ENCODE results near the gene USP17L20. TPM values are rescaled to one million over a fixed set of nuclear protein-coding genes. Genes with fewer than 3 reads are reported as not detected.
"Not testable (repeated sequence)": the region's sequence is repeated elsewhere in the genome, so short reads cannot be mapped to it uniquely, and the experiment has no call there.

USP17L20 gene
- not detected for total RNA-seq

DNA sequence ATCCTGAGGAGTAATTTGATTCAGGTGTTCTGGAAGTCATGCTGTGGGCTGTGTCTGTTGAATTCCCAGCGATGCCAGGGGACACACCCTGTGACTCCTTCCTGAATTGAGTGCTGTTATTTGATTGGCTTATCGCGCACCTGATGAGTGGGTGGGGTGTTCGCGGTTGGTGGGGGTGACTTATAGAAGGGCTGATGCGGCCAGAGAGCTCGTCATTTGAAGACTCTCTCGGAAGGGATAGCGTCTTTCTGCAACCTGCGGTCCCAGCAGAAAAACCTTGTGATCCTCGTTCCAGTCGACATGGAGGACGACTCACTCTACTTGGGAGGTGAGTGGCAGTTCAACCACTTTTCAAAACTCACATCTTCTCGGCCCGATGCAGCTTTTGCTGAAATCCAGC is at the start of gene USP17L20:
USP17L20 (plus strand) TSS at position 301 of the 400 bp plus-strand sequence; CDS start at position 301, 0 bp downstream.
- not testable (repeated sequence) for H3K9me3 Mint-ChIP-seq; H3K27me3 Mint-ChIP-seq (ENCODE audit: low read depth); H3K27ac Mint-ChIP-seq; H3K4me1 Mint-ChIP-seq (ENCODE audit: low read depth); DNase-seq; ATAC-seq (replicated peaks in 1 of 2); H3K4me3 Mint-ChIP-seq; H3K36me3 Mint-ChIP-seq (ENCODE audit: insufficient read depth in 2 of 2)

GRCh38 chr4:9210357-9210756 is 47.6 kb upstream of the USP17L20 start, which contains the start of gene USP17L10:
Gene USP17L10, plus strand, starts transcription at chr4:9210657. Its CDS starts 0 bp downstream, at chr4:9210657.
- H3K27ac Mint-ChIP-seq; ATAC-seq (replicated peaks in 1 of 2); H3K4me1 Mint-ChIP-seq (ENCODE audit: low read depth); H3K27me3 Mint-ChIP-seq (ENCODE audit: low read depth); H3K9me3 Mint-ChIP-seq; H3K4me3 Mint-ChIP-seq; DNase-seq; H3K36me3 Mint-ChIP-seq (ENCODE audit: insufficient read depth in 2 of 2): not testable (repeated sequence)

GRCh38 chr4:9214701-9215100 is 43.2 kb upstream of the USP17L20 start:
- not testable (repeated sequence) for H3K4me3 Mint-ChIP-seq; H3K27ac Mint-ChIP-seq; H3K4me1 Mint-ChIP-seq (ENCODE audit: low read depth); H3K36me3 Mint-ChIP-seq (ENCODE audit: insufficient read depth in 2 of 2); ATAC-seq (replicated peaks in 1 of 2); DNase-seq; H3K9me3 Mint-ChIP-seq; H3K27me3 Mint-ChIP-seq (ENCODE audit: low read depth)

DNA sequence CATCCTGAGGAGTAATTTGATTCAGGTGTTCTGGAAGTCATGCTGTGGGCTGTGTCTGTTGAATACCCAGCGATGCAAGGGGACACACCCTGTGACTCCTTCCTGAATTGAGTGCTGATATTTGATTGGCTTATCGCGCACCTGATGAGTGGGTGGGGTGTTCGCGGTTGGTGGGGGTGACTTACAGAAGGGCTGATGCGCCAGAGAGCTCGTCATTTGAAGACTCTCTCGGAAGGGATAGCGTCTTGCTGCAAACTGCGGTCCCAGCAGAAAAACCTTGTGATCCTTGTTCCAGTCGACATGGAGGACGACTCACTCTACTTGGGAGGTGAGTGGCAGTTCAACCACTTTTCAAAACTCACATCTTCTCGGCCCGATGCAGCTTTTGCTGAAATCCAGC is 42.8 kb upstream of the USP17L20 start, which contains the start of gene USP17L11:
USP17L11 (plus strand) TSS at position 301 of the 400 bp plus-strand sequence; CDS start at position 301, 0 bp downstream.
- H3K27ac Mint-ChIP-seq; H3K4me1 Mint-ChIP-seq (ENCODE audit: low read depth): not testable (repeated sequence)

GRCh38 chr4:9219852-9220251 is 38.1 kb upstream of the USP17L20 start, which contains the start of gene USP17L12:
Gene USP17L12, plus strand, starts transcription at chr4:9220152. Its CDS starts 0 bp downstream, at chr4:9220152.
- H3K27ac Mint-ChIP-seq; H3K27me3 Mint-ChIP-seq (ENCODE audit: low read depth); H3K9me3 Mint-ChIP-seq; H3K4me1 Mint-ChIP-seq (ENCODE audit: low read depth); H3K36me3 Mint-ChIP-seq (ENCODE audit: insufficient read depth in 2 of 2); ATAC-seq (replicated peaks in 1 of 2); DNase-seq; H3K4me3 Mint-ChIP-seq: not testable (repeated sequence)

More for the DNA sequence above, 42.8 kb upstream of the USP17L20 start, which contains the start of gene USP17L11:
- not testable (repeated sequence) for ATAC-seq (replicated peaks in 1 of 2); DNase-seq; H3K27me3 Mint-ChIP-seq (ENCODE audit: low read depth); H3K4me3 Mint-ChIP-seq; H3K36me3 Mint-ChIP-seq (ENCODE audit: insufficient read depth in 2 of 2); H3K9me3 Mint-ChIP-seq

GRCh38 chr4:9224596-9224995 is 33.3 kb upstream of the USP17L20 start, which contains the start of gene USP17L13:
Gene USP17L13, plus strand, starts transcription at chr4:9224896. Its CDS starts 0 bp downstream, at chr4:9224896.
- DNase-seq; H3K27me3 Mint-ChIP-seq (ENCODE audit: low read depth); H3K9me3 Mint-ChIP-seq; H3K4me3 Mint-ChIP-seq; H3K36me3 Mint-ChIP-seq (ENCODE audit: insufficient read depth in 2 of 2); ATAC-seq (replicated peaks in 1 of 2); H3K4me1 Mint-ChIP-seq (ENCODE audit: low read depth); H3K27ac Mint-ChIP-seq: not testable (repeated sequence)

DNA sequence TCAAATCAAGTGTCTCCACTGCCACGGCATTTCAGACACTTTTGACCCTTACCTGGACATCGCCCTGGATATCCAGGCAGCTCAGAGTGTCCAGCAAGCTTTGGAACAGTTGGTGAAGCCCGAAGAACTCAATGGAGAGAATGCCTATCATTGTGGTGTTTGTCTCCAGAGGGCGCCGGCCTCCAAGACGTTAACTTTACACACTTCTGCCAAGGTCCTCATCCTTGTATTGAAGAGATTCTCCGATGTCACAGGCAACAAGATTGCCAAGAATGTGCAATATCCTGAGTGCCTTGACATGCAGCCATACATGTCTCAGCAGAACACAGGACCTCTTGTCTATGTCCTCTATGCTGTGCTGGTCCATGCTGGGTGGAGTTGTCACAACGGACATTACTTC is 27.7 kb upstream of the USP17L20 start:
- not testable (repeated sequence) for H3K9me3 Mint-ChIP-seq; H3K27me3 Mint-ChIP-seq (ENCODE audit: low read depth); H3K4me1 Mint-ChIP-seq (ENCODE audit: low read depth); H3K27ac Mint-ChIP-seq; ATAC-seq (replicated peaks in 1 of 2); H3K36me3 Mint-ChIP-seq (ENCODE audit: insufficient read depth in 2 of 2); DNase-seq; H3K4me3 Mint-ChIP-seq

DNA sequence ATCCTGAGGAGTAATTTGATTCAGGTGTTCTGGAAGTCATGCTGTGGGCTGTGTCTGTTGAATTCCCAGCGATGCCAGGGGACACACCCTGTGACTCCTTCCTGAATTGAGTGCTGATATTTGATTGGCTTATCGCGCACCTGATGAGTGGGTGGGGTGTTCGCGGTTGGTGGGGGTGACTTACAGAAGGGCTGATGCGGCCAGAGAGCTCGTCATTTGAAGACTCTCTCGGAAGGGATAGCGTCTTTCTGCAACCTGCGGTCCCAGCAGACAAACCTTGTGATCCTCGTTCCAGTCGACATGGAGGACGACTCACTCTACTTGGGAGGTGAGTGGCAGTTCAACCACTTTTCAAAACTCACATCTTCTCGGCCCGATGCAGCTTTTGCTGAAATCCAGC is 23.8 kb upstream of the USP17L20 start, which contains the start of gene USP17L15:
USP17L15 (plus strand) TSS at position 301 of the 400 bp plus-strand sequence; CDS start at position 301, 0 bp downstream.
- H3K9me3 Mint-ChIP-seq; ATAC-seq (replicated peaks in 1 of 2); H3K27me3 Mint-ChIP-seq (ENCODE audit: low read depth); H3K27ac Mint-ChIP-seq; H3K4me3 Mint-ChIP-seq; H3K36me3 Mint-ChIP-seq (ENCODE audit: insufficient read depth in 2 of 2); H3K4me1 Mint-ChIP-seq (ENCODE audit: low read depth); DNase-seq: not testable (repeated sequence)

DNA sequence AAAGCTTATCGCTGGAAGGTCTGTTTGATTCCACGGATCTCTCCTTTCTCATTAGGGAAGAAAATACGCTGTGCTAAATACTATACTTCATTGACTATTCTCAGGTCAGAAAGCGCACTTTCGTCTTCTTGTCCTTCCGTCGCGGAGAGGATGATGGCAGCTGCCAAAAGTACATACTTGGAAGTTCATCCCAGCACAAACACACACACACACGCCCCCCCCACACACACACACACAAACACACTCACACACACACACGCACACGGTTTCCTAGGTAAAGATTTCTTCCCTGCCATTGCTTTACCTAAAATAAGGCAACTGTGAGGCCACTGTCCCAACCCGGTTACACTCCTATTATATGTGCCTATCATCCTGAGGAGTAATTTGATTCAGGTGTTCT is 19.5 kb upstream of the USP17L20 start:
- H3K27me3 Mint-ChIP-seq (ENCODE audit: low read depth); ATAC-seq (replicated peaks in 1 of 2): not testable (repeated sequence)

DNA sequence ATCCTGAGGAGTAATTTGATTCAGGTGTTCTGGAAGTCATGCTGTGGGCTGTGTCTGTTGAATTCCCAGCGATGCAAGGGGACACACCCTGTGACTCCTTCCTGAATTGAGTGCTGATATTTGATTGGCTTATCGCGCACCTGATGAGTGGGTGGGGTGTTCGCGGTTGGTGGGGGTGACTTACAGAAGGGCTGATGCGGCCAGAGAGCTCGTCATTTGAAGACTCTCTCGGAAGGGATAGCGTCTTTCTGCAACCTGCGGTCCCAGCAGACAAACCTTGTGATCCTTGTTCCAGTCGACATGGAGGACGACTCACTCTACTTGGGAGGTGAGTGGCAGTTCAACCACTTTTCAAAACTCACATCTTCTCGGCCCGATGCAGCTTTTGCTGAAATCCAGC is 14.3 kb upstream of the USP17L20 start, which contains the start of gene USP17L17:
USP17L17 (plus strand) TSS at position 301 of the 400 bp plus-strand sequence; CDS start at position 301, 0 bp downstream.
- not testable (repeated sequence) for H3K4me1 Mint-ChIP-seq (ENCODE audit: low read depth); H3K36me3 Mint-ChIP-seq (ENCODE audit: insufficient read depth in 2 of 2); H3K27me3 Mint-ChIP-seq (ENCODE audit: low read depth); H3K27ac Mint-ChIP-seq; ATAC-seq (replicated peaks in 1 of 2); H3K4me3 Mint-ChIP-seq; DNase-seq; H3K9me3 Mint-ChIP-seq

More for the DNA sequence above, 19.5 kb upstream of the USP17L20 start:
- not testable (repeated sequence) for H3K4me1 Mint-ChIP-seq (ENCODE audit: low read depth); H3K36me3 Mint-ChIP-seq (ENCODE audit: insufficient read depth in 2 of 2); H3K4me3 Mint-ChIP-seq; H3K9me3 Mint-ChIP-seq; H3K27ac Mint-ChIP-seq; DNase-seq

DNA sequence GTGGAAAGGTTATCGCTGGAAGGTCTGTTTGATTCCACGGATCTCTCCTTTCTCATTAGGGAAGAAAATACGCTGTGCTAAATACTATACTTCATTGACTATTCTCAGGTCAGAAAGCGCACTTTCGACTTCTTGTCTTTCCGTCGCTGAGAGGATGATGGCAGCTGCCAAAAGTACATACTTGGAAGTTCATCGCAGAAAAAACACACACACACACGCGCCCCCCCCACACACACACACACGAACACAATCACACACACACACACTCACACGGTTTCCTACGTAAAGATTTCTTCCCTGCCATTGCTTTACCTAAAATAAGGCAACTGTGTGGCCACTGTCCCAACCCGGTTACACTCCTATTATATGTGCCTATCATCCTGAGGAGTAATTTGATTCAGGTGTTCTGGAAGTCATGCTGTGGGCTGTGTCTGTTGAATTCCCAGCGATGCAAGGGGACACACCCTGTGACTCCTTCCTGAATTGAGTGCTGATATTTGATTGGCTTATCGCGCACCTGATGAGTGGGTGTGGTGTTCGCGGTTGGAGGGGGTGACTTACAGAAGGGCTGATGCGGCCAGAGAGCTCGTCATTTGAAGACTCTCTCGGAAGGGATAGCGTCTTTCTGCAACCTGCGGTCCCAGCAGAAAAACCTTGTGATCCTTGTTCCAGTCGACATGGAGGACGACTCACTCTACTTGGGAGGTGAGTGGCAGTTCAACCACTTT is 9.8 kb upstream of the USP17L20 start, which contains the start of gene USP17L18:
USP17L18 (plus strand) TSS at position 678 of the 728 bp plus-strand sequence; CDS start at position 678, 0 bp downstream.
- not testable (repeated sequence) for H3K27me3 Mint-ChIP-seq (ENCODE audit: low read depth); DNase-seq; H3K4me3 Mint-ChIP-seq; H3K4me1 Mint-ChIP-seq (ENCODE audit: low read depth); H3K36me3 Mint-ChIP-seq (ENCODE audit: insufficient read depth in 2 of 2); H3K9me3 Mint-ChIP-seq; H3K27ac Mint-ChIP-seq; ATAC-seq (replicated peaks in 1 of 2)

- DNase-seq = not testable (repeated sequence)
These were observed 4.8 kb upstream of the USP17L20 start, which contains the start of gene USP17L19 for GRCh38 chr4:9253078-9253477. Gene USP17L19, plus strand, starts transcription at chr4:9253378. Its CDS starts 0 bp downstream, at chr4:9253378.

GRCh38 chr4:9262572-9262971 is 4.6 kb downstream of the USP17L20 start, which contains the start of gene USP17L21:
Gene USP17L21, plus strand, starts transcription at chr4:9262872. Its CDS starts 0 bp downstream, at chr4:9262872.
- not testable (repeated sequence) for ATAC-seq (replicated peaks in 1 of 2); H3K4me3 Mint-ChIP-seq; H3K4me1 Mint-ChIP-seq (ENCODE audit: low read depth); H3K9me3 Mint-ChIP-seq; H3K27me3 Mint-ChIP-seq (ENCODE audit: low read depth); DNase-seq; H3K36me3 Mint-ChIP-seq (ENCODE audit: insufficient read depth in 2 of 2); H3K27ac Mint-ChIP-seq

More at GRCh38 chr4:9253078-9253477, 4.8 kb upstream of the USP17L20 start, which contains the start of gene USP17L19:
- H3K27ac Mint-ChIP-seq; H3K36me3 Mint-ChIP-seq (ENCODE audit: insufficient read depth in 2 of 2); ATAC-seq (replicated peaks in 1 of 2); H3K9me3 Mint-ChIP-seq; H3K4me3 Mint-ChIP-seq; H3K27me3 Mint-ChIP-seq (ENCODE audit: low read depth); H3K4me1 Mint-ChIP-seq (ENCODE audit: low read depth): not testable (repeated sequence)
